ENCODE measurements around the gene SULT6B1. TPM values are rescaled to one million over a fixed set of nuclear protein-coding genes. Genes with fewer than 3 reads are reported as not detected.

SULT6B1 gene
- total RNA-seq, 1 donor from 2014 or later: not detected

DNA sequence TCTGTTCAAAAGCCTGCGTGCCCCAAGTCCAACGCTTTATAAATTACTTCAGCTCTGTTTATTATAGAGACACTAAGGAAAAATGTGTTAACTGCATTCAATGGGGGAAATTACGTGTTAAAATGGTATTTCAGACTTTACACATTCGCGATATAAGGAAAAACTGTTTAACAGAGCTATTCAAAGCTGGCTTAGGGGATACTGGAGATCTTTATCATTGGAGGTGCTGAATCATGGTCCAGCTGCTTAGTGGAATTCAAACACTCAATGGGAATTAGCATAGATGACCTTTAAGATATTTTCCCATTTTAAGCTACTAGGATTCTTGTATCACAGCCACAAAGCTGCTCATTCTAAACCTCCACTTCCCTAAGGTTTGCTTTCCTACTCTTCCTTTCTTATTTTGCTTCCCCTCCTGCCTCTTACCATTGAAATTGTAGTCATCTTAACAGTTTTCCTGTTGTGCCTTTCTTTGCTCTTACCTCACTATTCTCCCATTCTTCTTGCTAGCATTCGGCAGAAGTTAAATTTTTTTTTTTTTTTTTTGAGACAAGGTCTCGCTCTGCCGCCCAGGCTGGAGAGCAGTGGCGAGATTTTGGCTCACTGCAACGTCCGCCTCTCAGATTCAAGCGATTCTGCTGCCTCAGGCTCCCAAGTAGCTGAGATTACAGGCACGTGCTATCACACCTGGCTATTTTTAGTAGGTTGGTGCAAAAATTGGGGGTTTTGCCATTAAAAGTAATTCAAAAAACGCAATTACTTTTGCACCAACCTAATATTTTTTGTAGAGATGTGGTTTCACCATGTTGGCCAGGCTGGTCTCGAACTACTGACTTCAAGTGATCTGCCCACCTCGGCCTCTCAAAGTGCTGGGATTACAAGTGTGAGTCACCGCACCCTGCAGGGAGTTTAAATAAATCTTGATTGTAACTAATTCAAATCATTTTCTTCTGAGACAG lies 6.5 kb downstream of the SULT6B1 start:
- H3K36me3 Mint-ChIP-seq (ENCODE audit: low read depth, unreplicated experiment): no peaks in the 10 kb centered on the region
- peak overlapping the region; percentile 58 for H3K27ac Mint-ChIP-seq (ENCODE audit: unreplicated experiment)
- no peaks in the 10 kb centered on the region for H3K9me3 Mint-ChIP-seq (ENCODE audit: unreplicated experiment)
- DNase-seq (ENCODE audit: low spot score): no peak
- no peaks in the 10 kb centered on the region for H3K27me3 Mint-ChIP-seq (ENCODE audit: unreplicated experiment)
- TF ChIP-seq, protein P1, sequence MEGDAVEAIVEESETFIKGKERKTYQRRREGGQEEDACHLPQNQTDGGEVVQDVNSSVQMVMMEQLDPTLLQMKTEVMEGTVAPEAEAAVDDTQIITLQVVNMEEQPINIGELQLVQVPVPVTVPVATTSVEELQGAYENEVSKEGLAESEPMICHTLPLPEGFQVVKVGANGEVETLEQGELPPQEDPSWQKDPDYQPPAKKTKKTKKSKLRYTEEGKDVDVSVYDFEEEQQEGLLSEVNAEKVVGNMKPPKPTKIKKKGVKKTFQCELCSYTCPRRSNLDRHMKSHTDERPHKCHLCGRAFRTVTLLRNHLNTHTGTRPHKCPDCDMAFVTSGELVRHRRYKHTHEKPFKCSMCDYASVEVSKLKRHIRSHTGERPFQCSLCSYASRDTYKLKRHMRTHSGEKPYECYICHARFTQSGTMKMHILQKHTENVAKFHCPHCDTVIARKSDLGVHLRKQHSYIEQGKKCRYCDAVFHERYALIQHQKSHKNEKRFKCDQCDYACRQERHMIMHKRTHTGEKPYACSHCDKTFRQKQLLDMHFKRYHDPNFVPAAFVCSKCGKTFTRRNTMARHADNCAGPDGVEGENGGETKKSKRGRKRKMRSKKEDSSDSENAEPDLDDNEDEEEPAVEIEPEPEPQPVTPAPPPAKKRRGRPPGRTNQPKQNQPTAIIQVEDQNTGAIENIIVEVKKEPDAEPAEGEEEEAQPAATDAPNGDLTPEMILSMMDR (IDR thresholded peaks at IDR 0.05; ENCODE audit: unreplicated experiment): no peak
- H3K4me3 Mint-ChIP-seq (ENCODE audit: unreplicated experiment): no peak overlapping the region
- peaks cover 7% of the 10 kb centered on the region for H3K4me1 Mint-ChIP-seq (ENCODE audit: unreplicated experiment)

DNA sequence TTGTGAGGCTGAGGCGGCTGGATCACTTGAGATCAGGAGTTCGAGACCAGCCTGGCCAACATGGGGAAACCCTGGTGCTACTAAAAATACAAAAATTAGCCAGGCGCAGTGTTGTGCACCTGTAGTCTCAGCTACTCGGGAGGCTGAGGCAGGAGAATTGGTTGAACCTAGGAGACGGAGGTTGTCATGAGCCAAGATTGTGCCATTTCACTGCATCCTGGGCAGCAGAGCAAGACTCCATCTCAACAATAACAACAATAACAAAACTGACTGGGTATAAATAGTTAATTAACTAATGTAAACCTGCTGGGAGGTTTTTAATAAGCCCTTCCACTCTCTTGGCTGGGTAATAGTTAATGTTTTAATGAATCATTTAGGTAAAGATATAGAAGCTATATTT lies 7.8 kb downstream of the SULT6B1 start:
- Mint-ChIP-seq H3K4me1 (ENCODE audit: unreplicated experiment) (peaks cover 7% of the 10 kb centered on the region), H3K27me3 (ENCODE audit: unreplicated experiment) (no peaks in the 10 kb centered on the region), H3K9me3 (ENCODE audit: unreplicated experiment) (no peaks in the 10 kb centered on the region), H3K27ac (ENCODE audit: unreplicated experiment) (no peak overlapping the region), H3K4me3 (ENCODE audit: unreplicated experiment) (no peak overlapping the region), H3K36me3 (ENCODE audit: low read depth, unreplicated experiment) (no peaks in the 10 kb centered on the region)
- TF ChIP-seq, protein P1 (IDR thresholded peaks at IDR 0.05; ENCODE audit: unreplicated experiment): no peak
- no peak for DNase-seq (ENCODE audit: low spot score)

DNA sequence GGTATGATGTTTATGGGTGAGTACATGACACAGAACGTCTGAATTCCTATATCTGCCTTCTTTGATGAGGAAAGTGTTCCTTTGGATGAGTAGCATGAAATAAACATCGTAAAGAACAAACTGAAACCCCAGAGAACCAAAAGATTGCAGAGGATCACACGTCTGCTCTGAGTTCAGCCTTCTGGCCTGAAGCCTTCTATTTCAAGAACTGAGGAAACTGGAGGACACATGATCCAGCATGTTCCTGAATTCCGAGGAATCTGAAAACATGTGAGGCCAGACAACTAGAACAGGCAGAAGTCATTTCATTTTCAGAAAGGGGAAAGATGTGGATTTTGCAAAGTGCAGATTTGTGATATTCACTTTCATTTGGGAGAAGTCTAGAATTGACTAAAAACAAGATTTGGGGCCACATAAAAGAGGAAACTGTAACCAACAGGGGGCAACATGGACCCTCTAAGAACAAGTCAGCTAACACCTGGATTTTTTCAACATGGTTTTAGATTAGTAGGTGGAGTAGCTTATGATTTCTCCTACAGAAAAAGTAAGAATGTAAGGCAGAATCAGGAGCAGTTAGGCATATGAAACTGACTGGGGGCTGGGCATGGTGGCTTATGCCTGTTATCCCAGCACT lies 8.3 kb downstream of the SULT6B1 start:
- DNase-seq (ENCODE audit: low spot score): no peak
- H3K4me1 Mint-ChIP-seq (ENCODE audit: unreplicated experiment): peaks cover 7% of the 10 kb centered on the region
- no peaks in the 10 kb centered on the region for H3K27me3 Mint-ChIP-seq (ENCODE audit: unreplicated experiment)
- H3K9me3 Mint-ChIP-seq (ENCODE audit: unreplicated experiment): no peaks in the 10 kb centered on the region
- no peak overlapping the region for H3K4me3 Mint-ChIP-seq (ENCODE audit: unreplicated experiment)
- no peaks in the 10 kb centered on the region for H3K36me3 Mint-ChIP-seq (ENCODE audit: low read depth, unreplicated experiment)
- TF ChIP-seq, protein P1 (IDR thresholded peaks at IDR 0.05; ENCODE audit: unreplicated experiment): no peak
- H3K27ac Mint-ChIP-seq (ENCODE audit: unreplicated experiment): no peak overlapping the region

DNA sequence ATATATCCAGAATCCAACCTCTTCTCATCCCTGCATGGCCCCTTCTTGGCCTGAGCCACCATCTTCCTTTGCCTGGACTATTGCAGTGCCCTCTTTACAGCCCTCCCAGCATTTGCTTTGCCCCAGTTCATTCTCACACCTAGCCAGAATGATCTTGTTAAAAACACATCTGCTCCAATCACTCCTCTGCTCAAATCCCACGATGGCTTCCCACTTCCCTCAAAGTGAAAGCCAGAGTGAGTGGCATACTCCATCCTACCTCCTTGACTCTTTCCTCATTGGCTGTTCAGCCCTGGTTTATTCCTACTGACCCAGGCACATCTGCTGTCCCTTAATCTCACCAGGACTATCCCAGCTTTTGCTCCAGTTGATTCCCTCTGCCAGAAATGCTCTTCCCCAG lies 14.7 kb downstream of the SULT6B1 start:
- Mint-ChIP-seq H3K4me1 (ENCODE audit: unreplicated experiment) (no peaks in the 10 kb centered on the region), H3K27ac (ENCODE audit: unreplicated experiment) (no peak overlapping the region), H3K36me3 (ENCODE audit: low read depth, unreplicated experiment) (no peaks in the 10 kb centered on the region), H3K27me3 (ENCODE audit: unreplicated experiment) (no peaks in the 10 kb centered on the region), H3K4me3 (ENCODE audit: unreplicated experiment) (no peak overlapping the region), H3K9me3 (ENCODE audit: unreplicated experiment) (no peaks in the 10 kb centered on the region)
- no peak for DNase-seq (ENCODE audit: low spot score)
- TF ChIP-seq, protein P1 (IDR thresholded peaks at IDR 0.05; ENCODE audit: unreplicated experiment): no peak

DNA sequence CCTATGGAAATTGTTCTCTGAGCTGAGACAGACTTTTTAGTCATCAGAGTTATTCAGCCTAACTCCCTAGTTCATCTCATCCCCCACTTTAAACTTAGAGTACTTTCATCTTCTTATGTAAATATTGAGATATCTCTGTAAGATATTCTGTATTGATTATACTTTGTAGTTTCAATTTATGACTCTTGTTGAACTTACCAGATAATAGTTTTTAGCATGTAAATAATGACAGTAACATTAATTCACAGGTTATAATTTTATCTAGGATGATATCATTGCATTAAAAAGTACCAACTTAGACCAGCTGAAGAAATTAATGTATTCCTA lies 16.9 kb downstream of the SULT6B1 start:
- Mint-ChIP-seq H3K27ac (ENCODE audit: unreplicated experiment) (no peak overlapping the region), H3K4me3 (ENCODE audit: unreplicated experiment) (no peak overlapping the region), H3K9me3 (ENCODE audit: unreplicated experiment) (no peaks in the 10 kb centered on the region), H3K27me3 (ENCODE audit: unreplicated experiment) (no peaks in the 10 kb centered on the region), H3K4me1 (ENCODE audit: unreplicated experiment) (no peaks in the 10 kb centered on the region), H3K36me3 (ENCODE audit: low read depth, unreplicated experiment) (no peaks in the 10 kb centered on the region)
- TF ChIP-seq, protein P1 (IDR thresholded peaks at IDR 0.05; ENCODE audit: unreplicated experiment): no peak
- no peak for DNase-seq (ENCODE audit: low spot score)

All from endothelial cell (in vitro differentiated cells).